GM23248 (cell line): ENCODE data around the gene UTP4. TPM values are rescaled to one million over a fixed set of nuclear protein-coding genes. Genes with fewer than 3 reads are reported as not detected.

Experiments
- DNase-seq: peaks from one replicate; pipeline ENCODE4 v3.0.0-alpha.2; 2015
- H2AFZ ChIP-seq: fragments of 200-600 bp; sonication (generic); 2 replicates; pipeline ENCODE4 v1.6.1; 2016; ENCODE audit warnings: antibody characterized with exemption
- H3F3A ChIP-seq: fragments of 200-600 bp; sonication (generic); 2 replicates; pipeline ENCODE4 v1.6.1; 2016; ENCODE audit warnings: mild to moderate bottlenecking, antibody characterized with exemption, mixed run types; ENCODE audit not compliant: insufficient read depth
- H3K27ac ChIP-seq: fragments of 200-600 bp; sonication (generic); 2 replicates; pipeline ENCODE4 v1.5.1; 2016; ENCODE audit warnings: mild to moderate bottlenecking
- H3K27me3 ChIP-seq: fragments of 200-600 bp; sonication (generic); replicated peaks from 2 replicates; pipeline ENCODE4 v1.6.1; 2016; ENCODE audit warnings: mild to moderate bottlenecking; ENCODE audit not compliant: insufficient read depth
- H3K36me3 ChIP-seq: fragments of 200-600 bp; sonication (generic); 2 replicates; pipeline ENCODE4 v1.6.1; 2016; ENCODE audit warnings: low read depth, mild to moderate bottlenecking
- H3K4me1 ChIP-seq: fragments of 200-600 bp; sonication (generic); 2 replicates; pipeline ENCODE4 v1.6.1; 2016; ENCODE audit warnings: mild to moderate bottlenecking; ENCODE audit not compliant: insufficient read depth
- H3K4me2 ChIP-seq: fragments of 200-600 bp; sonication (generic); one replicate; pipeline ENCODE4 v1.6.1; 2016; ENCODE audit warnings: mild to moderate bottlenecking; ENCODE audit not compliant: unreplicated experiment
- H3K4me3 ChIP-seq: fragments of 200-600 bp; sonication (generic); 2 replicates; pipeline ENCODE4 v1.5.1; 2016; ENCODE audit warnings: mild to moderate bottlenecking
- H3K79me2 ChIP-seq: fragments of 200-600 bp; sonication (generic); 2 replicates; pipeline ENCODE4 v1.6.1; 2016; ENCODE audit warnings: mild to moderate bottlenecking; ENCODE audit not compliant: insufficient read depth
- H3K9ac ChIP-seq: fragments of 200-600 bp; sonication (generic); 2 replicates; pipeline ENCODE4 v1.6.1; 2016; ENCODE audit warnings: mild to moderate bottlenecking
- H3K9me2 ChIP-seq: fragments of 200-600 bp; sonication (generic); 2 replicates; pipeline ENCODE4 v1.6.1; 2016; ENCODE audit warnings: mixed run types, mild to moderate bottlenecking, moderate library complexity; ENCODE audit not compliant: insufficient read depth
- H3K9me3 ChIP-seq: fragments of 200-600 bp; sonication (generic); one replicate; pipeline ENCODE4 v1.6.1; 2017; ENCODE audit warnings: low read depth
- H4K20me1 ChIP-seq: fragments of 200-600 bp; sonication (generic); 2 replicates; pipeline ENCODE4 v1.6.0; 2016; ENCODE audit not compliant: insufficient read depth
- EZH2 ChIP-seq: fragments of 200-600 bp; sonication (generic); IDR thresholded peaks from 2 replicates; pipeline ENCODE4 v1.6.1; 2018; ENCODE audit warnings: antibody characterized with exemption, mild to moderate bottlenecking; ENCODE audit not compliant: insufficient read depth, poor library complexity, severe bottlenecking
- EZH2phosphoT487 ChIP-seq: fragments of 200-600 bp; sonication (generic); IDR thresholded peaks from 2 replicates; pipeline ENCODE4 v1.6.1; 2018; ENCODE audit warnings: antibody characterized with exemption, moderate library complexity, mild to moderate bottlenecking, low read depth; ENCODE audit not compliant: insufficient read depth
- WGBS, 2 experiments: methylation state at CpG; one replicate each; pipeline ENCODE4 v1.1.6; 2015 to 2017; ENCODE audit warnings: low lambda C conversion rate in 2 of 2, low coverage in 1 of 2; ENCODE audit errors: missing lambda C conversion rate in 2 of 2; 5-methylcytosine and 5-hydroxymethylcytosine counted together
- in situ Hi-C: fragments of 300-500 bp; cut with MboI; formaldehyde crosslinking; loops from 2 replicates; pipeline ENCODE4 v1.15.0; 2020
- polyA plus RNA-seq: library from polyadenylated mRNA; unstranded; fragments of >200 nt; fragmentation: Nextera tagmentation; extraction: Ambion mirVana; gene quantifications from 2 replicates; pipeline ENCODE4 v1.2.1, GENCODE V29; 2016
- total RNA-seq: library from RNA; depleted of rRNA; stranded (reverse); fragments of >200 nt; shearing (Covaris generic); gene quantifications from 2 replicates; pipeline ENCODE4 v1.2.3, GENCODE V29; 2014

UTP4 gene
- total and polyA plus RNA-seq, 2 experiments from 2014 or later, result 17.8 to 54.8 TPM

GRCh38 chr16:69190598-69190997 is 58.1 kb downstream of the UTP4 start:
- Histone ChIP-seq H3F3A (peaks cover 17% of the 10 kb centered on the region; the same call in 1 of the 2 replicates), H3K9ac (no peak overlapping the region), H3K9me3 (no peaks in the 10 kb centered on the region), H3K79me2 (peaks cover 80% of the 10 kb centered on the region), H2AFZ (no peak overlapping the region), H3K4me2 (no peak overlapping the region), H3K27me3 (no peaks in the 10 kb centered on the region), H3K4me3 (0 out of 2 replicates have a peak overlapping the region, but pooled peaks have one; percentile 81), H3K9me2 (no peaks in the 10 kb centered on the region), H3K27ac (no peak overlapping the region), H3K36me3 (no peaks in the 10 kb centered on the region), H3K4me1 (peaks cover 51% of the 10 kb centered on the region), H4K20me1 (no peaks in the 10 kb centered on the region)
- TF ChIP-seq EZH2 (no peak), EZH2phosphoT487 (no peak)
- WGBS, 2 experiments, result 95 to 96% methylated on average over 3 of the region's 3 CpGs
- no peak for DNase-seq
- in situ Hi-C loops, result no loop called here

- in situ Hi-C loops, result no loop called here
- no peak for DNase-seq
- Histone ChIP-seq H2AFZ (no peak overlapping the region), H3K79me2 (peaks cover 85% of the 10 kb centered on the region), H3K36me3 (no peaks in the 10 kb centered on the region), H3K4me2 (no peak overlapping the region), H3K27me3 (no peaks in the 10 kb centered on the region), H3K4me3 (no peak overlapping the region), H3K4me1 (peaks cover 51% of the 10 kb centered on the region), H3K9me3 (no peaks in the 10 kb centered on the region), H3K27ac (no peak overlapping the region), H4K20me1 (no peaks in the 10 kb centered on the region), H3K9ac (no peak overlapping the region), H3F3A (peaks cover 17% of the 10 kb centered on the region; the same call in 1 of the 2 replicates), H3K9me2 (no peaks in the 10 kb centered on the region)
- TF ChIP-seq EZH2, result no peak
- no peak for TF ChIP-seq EZH2phosphoT487
- 73 to 80% methylated on average over 2 of the region's 2 CpGs for WGBS, 2 experiments
Observed at GRCh38 chr16:69191136-69191535, 58.7 kb downstream of the UTP4 start.

GRCh38 chr16:69193855-69194254 is 61.4 kb downstream of the UTP4 start:
- Histone ChIP-seq H3K9ac (no peak overlapping the region), H3K4me3 (no peak overlapping the region), H3K9me2 (no peaks in the 10 kb centered on the region), H3K36me3 (no peaks in the 10 kb centered on the region), H3K27ac (no peak overlapping the region), H3K9me3 (no peaks in the 10 kb centered on the region), H4K20me1 (no peaks in the 10 kb centered on the region), H3K27me3 (no peaks in the 10 kb centered on the region), H2AFZ (no peak overlapping the region), H3K79me2 (peaks cover 100% of the 10 kb centered on the region), H3F3A (peaks cover 16% of the 10 kb centered on the region), H3K4me1 (peaks cover 52% of the 10 kb centered on the region), H3K4me2 (peak overlapping the region; percentile 12)
- in situ Hi-C loops, result no loop called here
- DNase-seq, result no peak
- no peak for TF ChIP-seq EZH2phosphoT487
- TF ChIP-seq EZH2, result no peak

GRCh38 chr16:69194488-69194887 is 62.0 kb downstream of the UTP4 start:
- peaks cover 50% of the 10 kb centered on the region for H3K4me1 ChIP-seq
- H3K27ac ChIP-seq, result no peak overlapping the region
- H3F3A ChIP-seq, result peaks cover 19% of the 10 kb centered on the region
- no peaks in the 10 kb centered on the region for H3K9me2 ChIP-seq
- H2AFZ ChIP-seq, result no peak overlapping the region
- in situ Hi-C loops, result no loop called here
- H3K4me3 ChIP-seq, result no peak overlapping the region
- no peaks in the 10 kb centered on the region for H3K36me3 ChIP-seq
- no peaks in the 10 kb centered on the region for H3K9me3 ChIP-seq
- peak; percentile 41 for DNase-seq
- no peak overlapping the region for H3K9ac ChIP-seq
- H3K27me3 ChIP-seq, result no peaks in the 10 kb centered on the region
- H3K4me2 ChIP-seq, result peak overlapping the region; percentile 8
- H3K79me2 ChIP-seq, result peaks cover 99% of the 10 kb centered on the region
- no peaks in the 10 kb centered on the region for H4K20me1 ChIP-seq
- no peak for TF ChIP-seq EZH2phosphoT487

GRCh38 chr16:69195369-69196029 is 63.0 kb downstream of the UTP4 start:
- H3K9me3 ChIP-seq, result no peaks in the 10 kb centered on the region
- WGBS, 2 experiments, result 59 to 62% methylated on average over 4 of the region's 4 CpGs
- DNase-seq, result no peak
- H3K9ac ChIP-seq, result no peak overlapping the region
- in situ Hi-C loops, result no loop called here
- TF ChIP-seq EZH2phosphoT487 (no peak), EZH2 (no peak)
- H2AFZ ChIP-seq, result no peak overlapping the region
- no peaks in the 10 kb centered on the region for H4K20me1 ChIP-seq
- H3K27ac ChIP-seq, result no peak overlapping the region
- H3K9me2 ChIP-seq, result no peaks in the 10 kb centered on the region
- H3K27me3 ChIP-seq, result no peaks in the 10 kb centered on the region
- no peak overlapping the region for H3K4me3 ChIP-seq
- H3K36me3 ChIP-seq, result no peaks in the 10 kb centered on the region
- H3K4me1 ChIP-seq, result peaks cover 48% of the 10 kb centered on the region
- peaks cover 21% of the 10 kb centered on the region for H3F3A ChIP-seq
- H3K79me2 ChIP-seq, result peaks cover 99% of the 10 kb centered on the region
- H3K4me2 ChIP-seq, result no peak overlapping the region
